ENCODE measurements around the gene KRT6B. TPM values are rescaled to one million over a fixed set of nuclear protein-coding genes. Genes with fewer than 3 reads are reported as not detected.

The KRT6B gene
- total and polyA plus RNA-seq, 2 of the 8 experiments (the other 6 are each of a cell fraction or from before 2014, with no cell fraction given), result not detected

DNA sequence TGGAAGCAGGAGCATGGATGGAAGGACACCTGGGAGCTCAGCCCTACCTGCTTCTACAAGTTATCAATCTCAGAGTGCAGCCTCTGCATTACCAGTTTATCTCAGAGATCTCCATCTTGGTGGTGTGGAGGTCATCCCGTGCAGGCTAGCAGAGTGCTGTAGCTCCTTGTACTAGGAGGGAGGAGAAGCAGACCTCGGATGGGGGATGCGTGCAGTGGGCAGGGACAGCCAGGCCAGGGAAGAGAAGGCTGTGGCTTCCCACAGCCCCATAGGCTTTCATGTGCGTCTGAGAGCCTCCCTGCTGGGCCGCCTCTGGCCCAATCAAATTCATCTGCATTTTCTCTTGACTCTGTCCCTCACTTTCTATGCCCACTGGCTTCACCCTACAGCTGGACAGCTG lies 37.0 kb downstream of the KRT6B start (continued):
- no peak for TF ChIP-seq EGR1 (IDR thresholded peaks at IDR 0.05; ENCODE audit: borderline replicate concordance, low read depth, low read length)
- TF ChIP-seq, protein P1, sequence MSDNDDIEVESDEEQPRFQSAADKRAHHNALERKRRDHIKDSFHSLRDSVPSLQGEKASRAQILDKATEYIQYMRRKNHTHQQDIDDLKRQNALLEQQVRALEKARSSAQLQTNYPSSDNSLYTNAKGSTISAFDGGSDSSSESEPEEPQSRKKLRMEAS (IDR thresholded peaks at IDR 0.05), result no peak
- TF ChIP-seq, protein P2, sequence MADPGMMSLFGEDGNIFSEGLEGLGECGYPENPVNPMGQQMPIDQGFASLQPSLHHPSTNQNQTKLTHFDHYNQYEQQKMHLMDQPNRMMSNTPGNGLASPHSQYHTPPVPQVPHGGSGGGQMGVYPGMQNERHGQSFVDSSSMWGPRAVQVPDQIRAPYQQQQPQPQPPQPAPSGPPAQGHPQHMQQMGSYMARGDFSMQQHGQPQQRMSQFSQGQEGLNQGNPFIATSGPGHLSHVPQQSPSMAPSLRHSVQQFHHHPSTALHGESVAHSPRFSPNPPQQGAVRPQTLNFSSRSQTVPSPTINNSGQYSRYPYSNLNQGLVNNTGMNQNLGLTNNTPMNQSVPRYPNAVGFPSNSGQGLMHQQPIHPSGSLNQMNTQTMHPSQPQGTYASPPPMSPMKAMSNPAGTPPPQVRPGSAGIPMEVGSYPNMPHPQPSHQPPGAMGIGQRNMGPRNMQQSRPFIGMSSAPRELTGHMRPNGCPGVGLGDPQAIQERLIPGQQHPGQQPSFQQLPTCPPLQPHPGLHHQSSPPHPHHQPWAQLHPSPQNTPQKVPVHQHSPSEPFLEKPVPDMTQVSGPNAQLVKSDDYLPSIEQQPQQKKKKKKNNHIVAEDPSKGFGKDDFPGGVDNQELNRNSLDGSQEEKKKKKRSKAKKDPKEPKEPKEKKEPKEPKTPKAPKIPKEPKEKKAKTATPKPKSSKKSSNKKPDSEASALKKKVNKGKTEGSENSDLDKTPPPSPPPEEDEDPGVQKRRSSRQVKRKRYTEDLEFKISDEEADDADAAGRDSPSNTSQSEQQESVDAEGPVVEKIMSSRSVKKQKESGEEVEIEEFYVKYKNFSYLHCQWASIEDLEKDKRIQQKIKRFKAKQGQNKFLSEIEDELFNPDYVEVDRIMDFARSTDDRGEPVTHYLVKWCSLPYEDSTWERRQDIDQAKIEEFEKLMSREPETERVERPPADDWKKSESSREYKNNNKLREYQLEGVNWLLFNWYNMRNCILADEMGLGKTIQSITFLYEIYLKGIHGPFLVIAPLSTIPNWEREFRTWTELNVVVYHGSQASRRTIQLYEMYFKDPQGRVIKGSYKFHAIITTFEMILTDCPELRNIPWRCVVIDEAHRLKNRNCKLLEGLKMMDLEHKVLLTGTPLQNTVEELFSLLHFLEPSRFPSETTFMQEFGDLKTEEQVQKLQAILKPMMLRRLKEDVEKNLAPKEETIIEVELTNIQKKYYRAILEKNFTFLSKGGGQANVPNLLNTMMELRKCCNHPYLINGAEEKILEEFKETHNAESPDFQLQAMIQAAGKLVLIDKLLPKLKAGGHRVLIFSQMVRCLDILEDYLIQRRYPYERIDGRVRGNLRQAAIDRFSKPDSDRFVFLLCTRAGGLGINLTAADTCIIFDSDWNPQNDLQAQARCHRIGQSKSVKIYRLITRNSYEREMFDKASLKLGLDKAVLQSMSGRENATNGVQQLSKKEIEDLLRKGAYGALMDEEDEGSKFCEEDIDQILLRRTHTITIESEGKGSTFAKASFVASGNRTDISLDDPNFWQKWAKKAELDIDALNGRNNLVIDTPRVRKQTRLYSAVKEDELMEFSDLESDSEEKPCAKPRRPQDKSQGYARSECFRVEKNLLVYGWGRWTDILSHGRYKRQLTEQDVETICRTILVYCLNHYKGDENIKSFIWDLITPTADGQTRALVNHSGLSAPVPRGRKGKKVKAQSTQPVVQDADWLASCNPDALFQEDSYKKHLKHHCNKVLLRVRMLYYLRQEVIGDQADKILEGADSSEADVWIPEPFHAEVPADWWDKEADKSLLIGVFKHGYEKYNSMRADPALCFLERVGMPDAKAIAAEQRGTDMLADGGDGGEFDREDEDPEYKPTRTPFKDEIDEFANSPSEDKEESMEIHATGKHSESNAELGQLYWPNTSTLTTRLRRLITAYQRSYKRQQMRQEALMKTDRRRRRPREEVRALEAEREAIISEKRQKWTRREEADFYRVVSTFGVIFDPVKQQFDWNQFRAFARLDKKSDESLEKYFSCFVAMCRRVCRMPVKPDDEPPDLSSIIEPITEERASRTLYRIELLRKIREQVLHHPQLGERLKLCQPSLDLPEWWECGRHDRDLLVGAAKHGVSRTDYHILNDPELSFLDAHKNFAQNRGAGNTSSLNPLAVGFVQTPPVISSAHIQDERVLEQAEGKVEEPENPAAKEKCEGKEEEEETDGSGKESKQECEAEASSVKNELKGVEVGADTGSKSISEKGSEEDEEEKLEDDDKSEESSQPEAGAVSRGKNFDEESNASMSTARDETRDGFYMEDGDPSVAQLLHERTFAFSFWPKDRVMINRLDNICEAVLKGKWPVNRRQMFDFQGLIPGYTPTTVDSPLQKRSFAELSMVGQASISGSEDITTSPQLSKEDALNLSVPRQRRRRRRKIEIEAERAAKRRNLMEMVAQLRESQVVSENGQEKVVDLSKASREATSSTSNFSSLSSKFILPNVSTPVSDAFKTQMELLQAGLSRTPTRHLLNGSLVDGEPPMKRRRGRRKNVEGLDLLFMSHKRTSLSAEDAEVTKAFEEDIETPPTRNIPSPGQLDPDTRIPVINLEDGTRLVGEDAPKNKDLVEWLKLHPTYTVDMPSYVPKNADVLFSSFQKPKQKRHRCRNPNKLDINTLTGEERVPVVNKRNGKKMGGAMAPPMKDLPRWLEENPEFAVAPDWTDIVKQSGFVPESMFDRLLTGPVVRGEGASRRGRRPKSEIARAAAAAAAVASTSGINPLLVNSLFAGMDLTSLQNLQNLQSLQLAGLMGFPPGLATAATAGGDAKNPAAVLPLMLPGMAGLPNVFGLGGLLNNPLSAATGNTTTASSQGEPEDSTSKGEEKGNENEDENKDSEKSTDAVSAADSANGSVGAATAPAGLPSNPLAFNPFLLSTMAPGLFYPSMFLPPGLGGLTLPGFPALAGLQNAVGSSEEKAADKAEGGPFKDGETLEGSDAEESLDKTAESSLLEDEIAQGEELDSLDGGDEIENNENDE (IDR thresholded peaks at IDR 0.05; ENCODE audit: insufficient replicate concordance, low read length), result no peak
- no peak for TF ChIP-seq CTBP2 (IDR thresholded peaks at IDR 0.05; ENCODE audit: borderline replicate concordance, insufficient read depth, insufficient read length, low read length)
- no peak for TF ChIP-seq SAP30 (IDR thresholded peaks at IDR 0.05; ENCODE audit: insufficient read depth, insufficient replicate concordance, low read length)
